Forelimb muscle (tissue), 1 donor: ENCODE results near the gene SLC8B1. TPM values are rescaled to one million over a fixed set of nuclear protein-coding genes. Genes with fewer than 3 reads are reported as not detected.

Experiments
- polyA plus RNA-seq: library from polyadenylated mRNA; unstranded; fragments of 120-200 nt; gene quantifications from one replicate; pipeline ENCODE4 v1.2.1, GENCODE V29; 2013; ENCODE audit not compliant: insufficient read length

Gene SLC8B1
- polyA plus RNA-seq, 1 donor = 16.2 TPM

Other genes starting within 250 kb of the SLC8B1 start
- not detected for gene RASAL1, start 199.3 kb downstream of the SLC8B1 start, polyA plus RNA-seq
- gene CFAP73, start 185.4 kb downstream of the SLC8B1 start, polyA plus RNA-seq = 0.13 TPM
- 64.8 TPM for gene DDX54, start 149.6 kb downstream of the SLC8B1 start, polyA plus RNA-seq
- 10.4 TPM for gene RITA1, start 149.4 kb downstream of the SLC8B1 start, polyA plus RNA-seq
- 36.9 TPM for gene TPCN1, start 113.6 kb downstream of the SLC8B1 start, polyA plus RNA-seq
- 12.6 TPM for gene PLBD2, start 23.5 kb upstream of the SLC8B1 start, polyA plus RNA-seq
- 0.20 TPM for gene SDS, start 68.8 kb upstream of the SLC8B1 start, polyA plus RNA-seq
- 1.3 TPM for gene SDSL, start 87.3 kb upstream of the SLC8B1 start, polyA plus RNA-seq
- not detected for gene LHX5, start 136.8 kb upstream of the SLC8B1 start, polyA plus RNA-seq